HG02571 (cell line): Measurements from ENCODE around the gene LPAR1.

Experiments used
- ATAC-seq: cut with Tn5 transposase; IDR thresholded peaks from one replicate; pipeline ENCODE4 v1.9.1; 2021; ENCODE audit warnings: mild to moderate bottlenecking, moderate library complexity; ENCODE audit not compliant: unreplicated experiment

Gene LPAR1

DNA sequence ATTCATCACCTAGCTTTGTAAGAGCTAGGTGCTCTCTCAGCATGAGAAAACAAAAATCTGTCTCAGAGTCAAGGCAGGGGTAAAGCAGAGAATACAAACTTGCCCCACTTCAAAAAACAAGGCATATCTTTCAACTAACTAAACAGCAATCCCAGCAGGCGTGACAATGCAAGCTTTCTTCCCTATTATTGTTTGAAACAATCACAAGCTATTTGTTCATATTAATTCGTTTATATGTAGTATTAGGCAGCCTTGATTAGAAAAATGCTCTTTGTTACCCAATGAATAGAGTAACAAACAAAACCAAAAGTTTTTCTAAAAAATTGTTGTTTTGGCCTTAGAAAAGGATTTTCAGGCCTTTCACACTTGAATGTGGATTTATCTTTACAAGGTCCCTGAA is 71.1 kb downstream of the LPAR1 start:
- ATAC-seq, result no peak

- ATAC-seq, result no peak
Observed at GRCh38 chr9:110960288-110960687, 78.0 kb downstream of the LPAR1 start.

- ATAC-seq, result no peak
Observed at GRCh38 chr9:110958847-110959246, 79.4 kb downstream of the LPAR1 start.

- ATAC-seq, result no peak
Observed at GRCh38 chr9:110954822-110955291, 83.4 kb downstream of the LPAR1 start.

- no peak for ATAC-seq
Observed at GRCh38 chr9:110952540-110952859, 85.8 kb downstream of the LPAR1 start.

GRCh38 chr9:110951805-110952539 is 86.3 kb downstream of the LPAR1 start:
- ATAC-seq, result no peak

DNA sequence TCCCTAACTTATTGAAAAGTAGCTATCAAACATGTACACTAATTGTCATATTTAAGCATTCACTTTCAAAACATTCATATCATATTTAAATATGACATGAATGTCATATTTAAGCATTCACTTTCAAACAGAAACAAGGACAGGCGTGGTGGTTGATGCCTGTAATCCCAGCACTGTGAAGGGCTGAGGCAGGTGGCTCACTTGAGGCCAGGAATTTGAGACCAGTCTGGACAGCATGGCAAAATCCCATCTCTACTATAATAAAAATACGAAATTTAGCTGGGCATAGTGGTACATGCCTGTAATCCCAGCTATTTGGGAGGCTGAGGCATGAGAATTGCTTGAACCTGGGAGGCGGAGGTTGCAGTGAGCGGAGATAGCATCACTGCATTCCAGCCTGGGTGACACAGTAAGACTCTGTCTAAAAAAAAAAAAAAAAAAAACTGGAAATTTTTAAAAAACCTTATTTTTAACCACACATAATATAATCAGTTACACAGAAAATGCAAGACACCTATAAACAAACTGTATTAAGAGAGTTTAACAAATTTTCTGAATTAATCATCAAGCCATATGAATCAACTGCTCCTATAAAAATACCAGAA is 88.1 kb downstream of the LPAR1 start:
- ATAC-seq, result no peak

DNA sequence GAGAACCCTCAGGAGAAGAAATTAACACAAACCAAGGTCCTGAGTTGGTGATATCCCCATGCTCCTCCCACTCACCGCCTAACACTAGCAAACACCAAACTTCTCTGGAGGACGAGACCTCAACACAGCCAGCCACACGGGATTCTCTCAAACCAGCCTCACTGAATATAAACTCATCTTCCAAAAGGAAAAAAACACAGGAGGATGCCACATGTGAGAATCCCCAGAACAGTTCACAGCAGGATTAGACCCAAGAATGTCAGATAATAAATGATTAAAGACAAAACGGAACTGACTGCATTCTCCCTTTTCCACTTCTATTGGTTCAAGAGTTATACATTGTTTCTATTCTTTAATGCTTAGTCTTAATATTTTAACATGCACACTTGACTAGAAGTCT is 89.2 kb downstream of the LPAR1 start:
- no peak for ATAC-seq

- ATAC-seq, result no peak
Observed at GRCh38 chr9:110947491-110948044, 90.7 kb downstream of the LPAR1 start.

- ATAC-seq, result no peak
Observed at GRCh38 chr9:110942522-110942921, 95.7 kb downstream of the LPAR1 start.

- no peak for ATAC-seq
Observed at GRCh38 chr9:110940951-110941557, 97.2 kb downstream of the LPAR1 start.

- no peak for ATAC-seq
Observed at GRCh38 chr9:110939573-110939972, 98.7 kb downstream of the LPAR1 start.

- no peak for ATAC-seq
Observed at GRCh38 chr9:110939047-110939446, 99.2 kb downstream of the LPAR1 start.

DNA sequence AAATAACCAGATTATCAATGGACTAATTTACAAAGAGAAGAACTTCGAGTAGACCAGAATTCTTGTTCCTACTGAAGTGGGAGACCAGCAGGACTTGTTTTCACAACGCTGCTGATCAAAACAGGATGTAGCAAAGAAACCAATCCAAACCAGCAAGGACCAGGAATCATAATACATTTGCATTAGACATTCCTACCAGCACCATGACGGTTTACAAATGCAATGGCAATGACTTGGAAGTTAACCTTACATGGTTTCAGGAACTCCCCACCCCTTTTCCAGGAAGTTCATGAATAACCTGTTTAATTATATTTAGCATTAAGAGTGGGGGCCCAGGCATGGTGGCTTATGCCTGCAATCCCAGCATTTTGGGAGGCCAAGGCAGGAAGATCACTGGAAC is 100.0 kb downstream of the LPAR1 start:
- no peak for ATAC-seq

GRCh38 chr9:110936719-110937452 is 101.4 kb downstream of the LPAR1 start:
- ATAC-seq, result no peak

DNA sequence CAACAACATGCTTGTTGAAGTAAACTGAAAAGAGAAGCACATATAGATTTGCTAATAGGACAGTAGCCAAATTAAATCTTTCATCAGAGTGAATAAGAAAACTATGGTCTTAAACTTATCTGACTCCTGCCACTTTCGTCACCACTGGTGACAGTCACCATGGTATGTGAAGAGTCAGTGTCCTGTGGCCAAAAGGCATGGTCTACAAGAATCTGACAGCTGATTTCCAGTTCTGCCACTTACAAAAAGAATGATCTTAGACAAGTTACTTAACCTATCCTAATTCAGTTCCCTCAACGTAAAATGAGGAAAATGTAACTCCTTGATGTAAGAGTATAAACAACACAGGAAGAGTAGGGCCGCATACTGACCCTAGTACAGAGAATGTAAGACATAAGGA is 102.0 kb downstream of the LPAR1 start:
- ATAC-seq, result no peak

GRCh38 chr9:110935829-110936228 is 102.4 kb downstream of the LPAR1 start:
- ATAC-seq, result no peak

GRCh38 chr9:110933350-110934001 is 104.8 kb downstream of the LPAR1 start:
- ATAC-seq, result no peak

DNA sequence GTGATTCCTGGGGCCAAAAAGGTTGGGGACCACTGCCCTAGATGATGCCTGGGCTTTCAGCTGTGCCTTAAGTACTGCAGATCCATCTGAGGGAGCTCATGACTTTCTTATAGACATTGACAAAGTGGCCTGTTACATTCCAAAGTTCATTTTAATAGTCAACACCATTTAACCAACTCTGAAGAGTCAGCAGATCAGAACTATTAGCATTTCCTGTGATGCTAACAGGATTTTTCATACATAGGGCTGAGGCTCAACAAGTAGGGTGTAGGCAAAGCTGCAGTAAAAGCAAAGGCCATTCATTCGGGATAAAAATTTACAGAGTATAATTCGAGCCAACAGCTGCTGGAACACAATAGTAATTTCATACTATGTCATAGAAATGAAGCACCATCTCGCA is 105.4 kb downstream of the LPAR1 start:
- ATAC-seq, result no peak

GRCh38 chr9:110928599-110928998 is 109.7 kb downstream of the LPAR1 start:
- ATAC-seq, result no peak
